Calu3 (cell line): ENCODE results near the gene ITPR2. TPM values are rescaled to one million over a fixed set of nuclear protein-coding genes. Genes with fewer than 3 reads are reported as not detected.

Source experiments
- BruUV-seq: library from RNA; stranded (reverse); fragments of 400-500 nt; replicated peaks from 2 replicates; lab custom pipeline; 2021; lab: Mats Ljungman, UMichigan
- CTCF ChIA-PET: fragments of 300-600 bp; sonication (Branson Sonifier 250); formaldehyde crosslinking; loops from one replicate; lab custom pipeline; 2022; ENCODE audit warnings: antibody characterized with exemption; lab: Charles Lee
- DNase-seq: peaks from one replicate; pipeline ENCODE4 v3.0.0; 2022
- H3K27ac Mint-ChIP-seq: one replicate; pipeline ENCODE4 v1.8.0; 2022; ENCODE audit warnings: mixed read lengths; ENCODE audit not compliant: unreplicated experiment
- H3K27me3 Mint-ChIP-seq: one replicate; pipeline ENCODE4 v1.8.0; 2022; ENCODE audit warnings: mixed read lengths; ENCODE audit not compliant: unreplicated experiment
- H3K36me3 Mint-ChIP-seq: one replicate; pipeline ENCODE4 v1.8.0; 2022; ENCODE audit warnings: mild to moderate bottlenecking, moderate library complexity, mixed read lengths; ENCODE audit not compliant: insufficient read depth, unreplicated experiment
- H3K4me1 Mint-ChIP-seq: one replicate; pipeline ENCODE4 v1.8.0; 2022; ENCODE audit warnings: mild to moderate bottlenecking, low read depth, mixed read lengths; ENCODE audit not compliant: unreplicated experiment
- H3K4me3 Mint-ChIP-seq: one replicate; pipeline ENCODE4 v1.8.0; 2022; ENCODE audit warnings: mild to moderate bottlenecking, low read depth, moderate library complexity, mixed read lengths; ENCODE audit not compliant: unreplicated experiment
- H3K9me3 Mint-ChIP-seq: one replicate; pipeline ENCODE4 v1.8.0; 2022; ENCODE audit warnings: low read depth, mixed read lengths; ENCODE audit not compliant: unreplicated experiment
- intact Hi-C: fragments of 100-400 bp; cut with micrococcal nuclease; formaldehyde crosslinking; loops from one replicate; pipeline ENCODE4 v1.10.0; 2022; ENCODE audit not compliant: unreplicated experiment
- total RNA-seq: library from RNA; stranded (reverse); gene quantifications from 2 replicates; pipeline ENCODE4 v1.2.3, GENCODE V29; 2022
- TF ChIP-seq, protein P1 (sequence below): fragments of 200-600 bp; IDR thresholded peaks from one replicate; pipeline ENCODE4 v1.8.0; 2022; ENCODE audit warnings: antibody characterized with exemption; ENCODE audit not compliant: unreplicated experiment

Gene ITPR2
- total RNA-seq, 1 experiment from 2014 or later = 2.5 TPM

DNA sequence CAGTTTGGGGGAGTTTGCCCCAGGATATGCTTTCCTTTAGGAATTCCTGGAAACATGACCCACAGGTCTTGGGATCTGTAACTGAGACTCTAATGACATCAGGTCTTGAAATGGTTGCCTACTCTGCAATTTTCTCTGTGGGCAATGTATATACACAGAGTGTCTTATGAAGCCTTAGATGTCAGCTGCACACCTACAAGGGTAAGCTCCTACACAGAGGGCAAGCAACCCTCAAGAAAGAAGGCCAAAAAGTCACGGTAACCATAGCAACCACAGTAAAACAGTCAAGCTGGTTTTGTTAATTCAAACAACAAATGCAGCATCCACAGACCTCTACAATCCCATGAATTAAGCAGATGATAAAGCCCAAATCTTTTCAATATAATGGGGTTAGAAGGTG, 344.6 kb downstream of the ITPR2 start:
- BruUV-seq = no TSS peak
- H3K9me3 Mint-ChIP-seq = no peaks in the 10 kb centered on the region
- intact Hi-C loops = no loop called here
- DNase-seq = no peak
- CTCF ChIA-PET = no interaction called here
- H3K4me3 Mint-ChIP-seq = no peak overlapping the region
- H3K4me1 Mint-ChIP-seq = no peaks in the 10 kb centered on the region
- H3K36me3 Mint-ChIP-seq = no peaks in the 10 kb centered on the region
- no peaks in the 10 kb centered on the region for H3K27me3 Mint-ChIP-seq
- no peak overlapping the region for H3K27ac Mint-ChIP-seq
- TF ChIP-seq, protein P1, sequence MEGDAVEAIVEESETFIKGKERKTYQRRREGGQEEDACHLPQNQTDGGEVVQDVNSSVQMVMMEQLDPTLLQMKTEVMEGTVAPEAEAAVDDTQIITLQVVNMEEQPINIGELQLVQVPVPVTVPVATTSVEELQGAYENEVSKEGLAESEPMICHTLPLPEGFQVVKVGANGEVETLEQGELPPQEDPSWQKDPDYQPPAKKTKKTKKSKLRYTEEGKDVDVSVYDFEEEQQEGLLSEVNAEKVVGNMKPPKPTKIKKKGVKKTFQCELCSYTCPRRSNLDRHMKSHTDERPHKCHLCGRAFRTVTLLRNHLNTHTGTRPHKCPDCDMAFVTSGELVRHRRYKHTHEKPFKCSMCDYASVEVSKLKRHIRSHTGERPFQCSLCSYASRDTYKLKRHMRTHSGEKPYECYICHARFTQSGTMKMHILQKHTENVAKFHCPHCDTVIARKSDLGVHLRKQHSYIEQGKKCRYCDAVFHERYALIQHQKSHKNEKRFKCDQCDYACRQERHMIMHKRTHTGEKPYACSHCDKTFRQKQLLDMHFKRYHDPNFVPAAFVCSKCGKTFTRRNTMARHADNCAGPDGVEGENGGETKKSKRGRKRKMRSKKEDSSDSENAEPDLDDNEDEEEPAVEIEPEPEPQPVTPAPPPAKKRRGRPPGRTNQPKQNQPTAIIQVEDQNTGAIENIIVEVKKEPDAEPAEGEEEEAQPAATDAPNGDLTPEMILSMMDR = no peak

DNA sequence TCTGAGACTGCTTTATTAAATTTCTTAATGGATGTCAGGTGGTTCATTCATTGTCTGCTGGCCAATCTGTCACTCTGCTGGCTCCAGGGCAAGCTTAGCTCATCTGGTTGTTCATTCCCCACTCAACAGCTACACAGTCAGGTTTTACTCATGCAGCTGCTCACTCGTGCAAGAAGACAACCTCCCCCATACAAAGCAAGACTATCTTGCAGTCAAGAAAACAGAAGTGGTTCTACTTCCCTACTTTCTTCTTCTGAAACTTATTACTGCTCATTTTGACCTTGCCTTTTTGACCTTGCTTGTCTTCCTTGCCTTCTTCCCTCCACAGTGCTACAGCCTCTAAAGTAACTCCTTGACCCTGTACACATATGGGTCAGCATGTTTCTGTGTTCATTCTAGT, 359.7 kb downstream of the ITPR2 start:
- Mint-ChIP-seq H3K4me3 (no peak overlapping the region), H3K36me3 (no peaks in the 10 kb centered on the region), H3K9me3 (no peaks in the 10 kb centered on the region), H3K27ac (no peak overlapping the region), H3K4me1 (no peaks in the 10 kb centered on the region), H3K27me3 (no peaks in the 10 kb centered on the region)
- CTCF ChIA-PET = no interaction called here
- no TSS peak for BruUV-seq
- intact Hi-C loops = no loop called here
- no peak for DNase-seq
- TF ChIP-seq, protein P1 = no peak

DNA sequence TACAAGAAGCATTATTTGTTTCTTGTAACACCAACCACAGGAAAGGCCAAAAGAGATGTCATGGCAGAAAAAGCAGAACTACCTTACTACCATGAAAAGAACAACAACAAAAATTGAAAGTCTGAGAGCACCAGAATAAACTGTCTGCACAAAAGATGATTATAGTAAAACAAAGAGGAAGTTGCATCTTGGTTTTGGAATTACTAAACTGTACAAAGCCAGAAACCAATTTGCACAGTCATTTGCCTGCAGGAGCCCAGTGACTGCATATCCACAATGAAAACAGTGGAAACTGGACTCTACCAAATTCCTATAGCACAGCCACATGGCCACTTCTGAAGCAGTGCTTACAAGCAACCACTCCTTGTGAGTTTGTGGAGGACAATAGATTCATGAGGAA, 361.4 kb downstream of the ITPR2 start:
- Mint-ChIP-seq H3K9me3 (no peaks in the 10 kb centered on the region), H3K27ac (no peak overlapping the region), H3K27me3 (no peaks in the 10 kb centered on the region), H3K4me3 (no peak overlapping the region), H3K36me3 (no peaks in the 10 kb centered on the region), H3K4me1 (no peaks in the 10 kb centered on the region)
- CTCF ChIA-PET = no interaction called here
- intact Hi-C loops = no loop called here
- TF ChIP-seq, protein P1 = no peak
- no peak for DNase-seq
- BruUV-seq = no TSS peak

DNA sequence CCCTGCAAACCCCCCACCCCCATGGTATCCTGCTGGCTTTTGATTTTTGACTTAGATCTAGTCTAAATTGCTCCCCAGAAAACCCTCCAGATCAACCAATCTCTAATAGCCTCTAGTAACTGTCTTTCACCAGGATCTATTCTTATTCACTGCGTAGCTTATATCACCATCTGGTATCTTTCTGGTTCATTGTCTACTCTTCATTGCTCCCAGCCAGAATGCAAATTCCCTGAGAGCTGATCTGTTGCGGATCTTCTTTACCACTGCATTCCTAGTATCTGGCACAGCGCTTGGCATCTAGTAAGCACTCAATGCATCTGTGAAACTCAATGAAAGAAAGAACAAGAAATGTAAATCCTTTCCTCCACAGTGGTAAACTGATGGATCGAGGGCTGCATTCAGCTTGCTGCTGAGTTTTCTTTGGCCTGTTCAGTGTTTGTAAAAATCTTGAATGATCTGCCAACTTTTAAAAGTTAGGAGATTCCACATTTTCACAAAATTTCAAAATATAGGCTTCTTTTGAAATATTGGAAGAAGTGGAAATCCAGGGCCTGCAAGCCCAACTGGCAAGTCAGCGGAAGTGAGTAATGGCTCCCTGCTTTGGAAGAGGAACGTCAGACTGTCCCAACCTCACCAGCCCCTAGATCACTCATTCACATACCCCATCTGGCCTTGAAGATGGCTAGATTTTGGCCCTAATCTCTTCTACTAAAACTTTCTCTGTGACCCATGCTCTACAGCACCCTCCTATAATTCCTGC, 363.4 kb downstream of the ITPR2 start:
- BruUV-seq = no TSS peak
- Mint-ChIP-seq H3K4me3 (no peak overlapping the region), H3K27ac (no peak overlapping the region), H3K4me1 (no peaks in the 10 kb centered on the region), H3K9me3 (no peaks in the 10 kb centered on the region), H3K36me3 (no peaks in the 10 kb centered on the region), H3K27me3 (no peaks in the 10 kb centered on the region)
- DNase-seq = no peak
- TF ChIP-seq, protein P1 = no peak
- CTCF ChIA-PET = no interaction called here
- intact Hi-C loops = no loop called here
